Left lung (tissue), 10 donors: ENCODE data around the gene CCDC71. TPM values are rescaled to one million over a fixed set of nuclear protein-coding genes. Genes with fewer than 3 reads are reported as not detected.
A peak's percentile ranks its signal among the peaks of the same experiment; 100 is the strongest.

Experiments
- ATAC-seq: fragments of 200-7000 bp; cut with Tn5 transposase; one replicate; pipeline ENCODE4 v1.9.1; 2020; ENCODE audit warnings: moderate library complexity
- DNase-seq, 4 donors: peaks; one replicate each; pipeline ENCODE4 v3.0.0-alpha.2; 2013 to 2020
- H3K27ac ChIP-seq, 2 donors: fragments of 200-600 bp; sonication (generic) in 1 of 2; one replicate each; pipeline versions ENCODE4 v1.5.0 to v1.8.0; 2020 to 2021
- H3K27me3 ChIP-seq, 2 donors: fragments of 200-600 bp; sonication (generic) in 1 of 2; one replicate each; pipeline versions ENCODE4 v1.5.0 to v1.8.0; 2020 to 2021
- H3K36me3 ChIP-seq, 2 donors: fragments of 200-600 bp; sonication (generic) in 1 of 2; one replicate each; pipeline versions ENCODE4 v1.5.0 to v1.8.0; 2020 to 2021
- H3K4me1 ChIP-seq, 2 donors: fragments of 200-600 bp; one replicate each; pipeline ENCODE4 v1.8.0; 2021
- H3K4me3 ChIP-seq, 2 donors: fragments of 200-600 bp; sonication (generic) in 1 of 2; one replicate each; pipeline versions ENCODE4 v1.5.0 to v1.8.0; 2020 to 2021; ENCODE audit warnings: mild to moderate bottlenecking in 1 of 2
- H3K9me3 ChIP-seq, 2 donors: fragments of 200-600 bp; sonication (generic) in 1 of 2; one replicate each; pipeline versions ENCODE4 v1.5.0 to v1.8.0; 2020 to 2021
- CTCF ChIP-seq, 2 donors: fragments of 200-600 bp; sonication (generic) in 1 of 2; IDR thresholded peaks; one replicate each; pipeline versions ENCODE4 v1.5.0 to v1.8.0; 2021; ENCODE audit warnings: antibody characterized with exemption in 2 of 2
- intact Hi-C, 2 donors: fragments of 100-400 bp; cut with DNase I; formaldehyde crosslinking; loops; one replicate each; pipeline versions ENCODE4 v1.11.2 to v1.14.2; 2022
- polyA plus RNA-seq, 6 donors: library from polyadenylated mRNA; unstranded; fragments of 120-200 nt; gene quantifications; one replicate each; pipeline ENCODE4 v1.2.1, GENCODE V29; 2013; ENCODE audit not compliant: insufficient read length in 6 of 6
- total RNA-seq, 2 donors: library from RNA; stranded (reverse); fragmentation: NEBNext Ultra II Directional; extraction: Animal tissue kit (Norgen Biotek cat#: 25700); gene quantifications; one replicate each; pipeline ENCODE4 v1.2.1, GENCODE V29; 2021
- donor health status: DM: no; HTN: yes; CAD: no.
- donor health status: DM: no; HTN: no; CAD: no.

The CCDC71 gene
- total and polyA plus RNA-seq, 8 donors = 15.8 to 24.9 (median 20.5) TPM

- ATAC-seq (no peak), DNase-seq (no peak)
- TF ChIP-seq CTCF (IDR thresholded peaks at IDR 0.05) = no peak
- Histone ChIP-seq H3K27ac (peak overlapping the region in 1 of 2 donors; percentile 92), H3K36me3 (peaks cover 4 to 83% of the 10 kb centered on the region in 2 donors), H3K4me3 (peak overlapping the region in 1 of 2 donors; percentile 63), H3K4me1 (peaks cover 12 to 18% of the 10 kb centered on the region in 2 donors), H3K27me3 (no peaks in the 10 kb centered on the region), H3K9me3 (no peaks in the 10 kb centered on the region)
- intact Hi-C loops = no loop called here
These were observed 47.1 kb downstream of the CCDC71 start for GRCh38 chr3:49119036-49119435.

Other genes starting within 250 kb of the CCDC71 start
- 10 to 100 TPM; 67.9 to 75.9 TPM for gene ARIH2, start 247.5 kb downstream of the CCDC71 start, total RNA-seq
- gene ARIH2, start 247.5 kb downstream of the CCDC71 start, polyA plus RNA-seq = 10 to 100 TPM; 75.1 to 92.4 (median 85.8) TPM
- 10 to 100 TPM; 40.2 to 41.8 TPM for gene P4HTM, start 176.1 kb downstream of the CCDC71 start, total RNA-seq
- 10 to 100 TPM; 26.6 to 43.1 (median 36.2) TPM for gene P4HTM, start 176.1 kb downstream of the CCDC71 start, polyA plus RNA-seq
- gene WDR6, start 158.9 kb downstream of the CCDC71 start, total RNA-seq = 100 to 1,000 TPM; 156 to 190 TPM
- 100 to 1,000 TPM; 166 to 217 (median 187) TPM for gene WDR6, start 158.9 kb downstream of the CCDC71 start, polyA plus RNA-seq
- gene DALRD3, start 147.8 kb downstream of the CCDC71 start, total RNA-seq = 10 to 100 TPM; 23.6 to 24.5 TPM
- gene DALRD3, start 147.8 kb downstream of the CCDC71 start, polyA plus RNA-seq = 10 to 100 TPM; 51.1 to 67.4 (median 62.7) TPM
- 10 to 100 TPM; 83.8 to 92.2 TPM for gene NDUFAF3, start 144.2 kb downstream of the CCDC71 start, total RNA-seq
- gene NDUFAF3, start 144.2 kb downstream of the CCDC71 start, polyA plus RNA-seq = 10 to 100 TPM; 50.0 to 72.3 (median 58.6) TPM
- 100 to 1,000 TPM; 136 to 187 TPM for gene IMPDH2, start 136.9 kb downstream of the CCDC71 start, total RNA-seq
- gene IMPDH2, start 136.9 kb downstream of the CCDC71 start, polyA plus RNA-seq = 100 to 1,000 TPM; 292 to 321 (median 304) TPM
- gene QRICH1, start 72.3 kb downstream of the CCDC71 start, total RNA-seq = 10 to 100 TPM; 71.6 to 74.2 TPM
- 10 to 100 TPM; 74.4 to 85.8 (median 77.9) TPM for gene QRICH1, start 72.3 kb downstream of the CCDC71 start, polyA plus RNA-seq
- gene QARS1, start 61.6 kb downstream of the CCDC71 start, total RNA-seq = 100 to 1,000 TPM; 173 to 180 TPM
- gene QARS1, start 61.6 kb downstream of the CCDC71 start, polyA plus RNA-seq = 100 to 1,000 TPM; 288 to 323 (median 303) TPM
- 10 to 100 TPM; 50.9 to 54.7 TPM for gene USP19, start 45.5 kb downstream of the CCDC71 start, total RNA-seq
- 10 to 100 TPM; 42.8 to 55.0 (median 47.9) TPM for gene USP19, start 45.5 kb downstream of the CCDC71 start, polyA plus RNA-seq
- 100 to 1,000 TPM; 283 to 484 TPM for gene LAMB2, start 33.3 kb downstream of the CCDC71 start, total RNA-seq
- gene LAMB2, start 33.3 kb downstream of the CCDC71 start, polyA plus RNA-seq = 100 to 1,000 TPM; 431 to 501 (median 444) TPM
- 10 to 100 TPM; 31.2 to 33.3 TPM for gene KLHDC8B, start 5.3 kb upstream of the CCDC71 start, total RNA-seq
- gene KLHDC8B, start 5.3 kb upstream of the CCDC71 start, polyA plus RNA-seq = 10 to 100 TPM; 40.0 to 51.7 (median 46.7) TPM
- gene C3orf62, start 110.9 kb upstream of the CCDC71 start, total RNA-seq = 1 to 10 TPM; 4.2 to 9.8 TPM
- 10 to 100 TPM; 10.2 to 13.7 (median 12.1) TPM for gene C3orf62, start 110.9 kb upstream of the CCDC71 start, polyA plus RNA-seq
- gene USP4, start 173.7 kb upstream of the CCDC71 start, total RNA-seq = 10 to 100 TPM; 57.7 to 72.9 TPM
- gene USP4, start 173.7 kb upstream of the CCDC71 start, polyA plus RNA-seq = 10 to 100 TPM; 68.8 to 77.1 (median 73.6) TPM
- 100 to 1,000 TPM; 468 to 518 TPM for gene GPX1, start 192.0 kb upstream of the CCDC71 start, total RNA-seq
- 100 to 1,000 TPM; 100 to 164 (median 131) TPM for gene GPX1, start 192.0 kb upstream of the CCDC71 start, polyA plus RNA-seq
- 100 to 1,000 TPM; 480 to 625 TPM for gene RHOA, start 245.6 kb upstream of the CCDC71 start, total RNA-seq
- gene RHOA, start 245.6 kb upstream of the CCDC71 start, polyA plus RNA-seq = 100 to 1,000 TPM; 467 to 545 (median 514) TPM
- gene TCTA, start 246.1 kb upstream of the CCDC71 start, total RNA-seq = 10 to 100 TPM; 37.2 to 41.5 TPM
- 10 to 100 TPM; 17.7 to 24.4 (median 20.3) TPM for gene TCTA, start 246.1 kb upstream of the CCDC71 start, polyA plus RNA-seq